Measurements from ENCODE around the gene DYNLL1.

- TF ChIP-seq EZH2 (IDR thresholded peaks at IDR 0.05; ENCODE audit: low read length, missing control alignments), result no peak
- no peak for TF ChIP-seq CTCF (conservative IDR thresholded peaks at IDR 0.05 in 1 of 2, IDR thresholded peaks at IDR 0.05 in 1 of 2; ENCODE audit: low read depth in 1 of 2, low read length in 2 of 2)
These were observed 42.6 kb downstream of the DYNLL1 start for GRCh38 chr12:120538281-120539156.

Measured in fibroblast of lung (primary cell).